GM21825 (cell line): ENCODE measurements around the gene XAF1.
"Not testable (repeated sequence)": the region's sequence is repeated elsewhere in the genome, so short reads cannot be mapped to it uniquely, and the experiment has no call there.

Source experiments
- ATAC-seq: cut with Tn5 transposase; IDR thresholded peaks from one replicate; pipeline ENCODE4 v1.9.1; 2021; ENCODE audit warnings: mild to moderate bottlenecking, moderate library complexity; ENCODE audit not compliant: unreplicated experiment

The XAF1 gene

DNA sequence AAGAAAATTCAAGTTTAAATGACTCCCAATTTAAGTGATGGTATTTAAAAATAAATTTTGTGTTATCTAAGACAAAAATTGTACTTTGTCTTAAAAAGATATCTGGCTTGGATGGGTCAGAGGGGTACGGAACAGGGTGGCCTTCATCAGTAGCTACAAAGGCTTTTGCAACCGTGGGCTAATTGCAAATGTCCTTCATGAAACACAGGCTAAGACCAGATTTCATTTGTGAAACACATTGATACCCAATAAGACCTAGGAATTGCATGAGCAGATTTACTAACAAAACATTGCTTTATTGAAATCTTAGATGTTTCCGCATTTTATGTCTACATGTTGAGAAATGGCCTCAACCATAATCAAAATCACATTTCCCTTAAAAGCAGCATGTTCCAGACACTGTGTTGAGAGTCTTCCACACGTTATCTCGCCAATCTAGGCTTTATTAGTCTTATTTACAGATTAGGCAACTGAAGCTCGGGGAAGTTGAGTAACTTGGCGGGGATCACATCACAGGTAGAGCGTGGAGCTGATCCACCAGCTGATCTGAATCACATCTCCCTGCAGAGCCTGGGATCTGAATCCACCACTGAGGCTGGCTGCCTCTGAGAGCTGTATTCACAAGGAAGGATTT is 42.0 kb downstream of the XAF1 start:
- ATAC-seq, result no peak

DNA sequence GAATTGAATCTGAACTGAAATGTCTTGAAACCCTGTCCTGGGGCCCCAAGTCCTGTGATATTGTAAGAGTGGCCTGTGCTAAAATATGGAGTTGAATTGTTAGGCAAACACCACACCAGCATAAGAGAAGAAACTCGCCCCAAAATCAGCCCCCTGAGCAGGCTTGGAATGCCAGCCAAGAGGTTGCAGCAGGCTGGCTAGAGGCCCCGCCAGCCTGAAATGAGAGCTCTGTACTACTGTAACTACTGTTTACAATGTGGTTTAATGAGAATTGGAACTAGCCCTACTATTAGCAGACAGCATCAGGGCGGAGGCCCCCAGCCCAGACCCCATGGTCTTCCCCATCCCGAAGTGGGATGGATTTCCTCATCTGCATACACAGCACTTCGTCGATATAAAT is 43.9 kb downstream of the XAF1 start:
- ATAC-seq, result no peak

DNA sequence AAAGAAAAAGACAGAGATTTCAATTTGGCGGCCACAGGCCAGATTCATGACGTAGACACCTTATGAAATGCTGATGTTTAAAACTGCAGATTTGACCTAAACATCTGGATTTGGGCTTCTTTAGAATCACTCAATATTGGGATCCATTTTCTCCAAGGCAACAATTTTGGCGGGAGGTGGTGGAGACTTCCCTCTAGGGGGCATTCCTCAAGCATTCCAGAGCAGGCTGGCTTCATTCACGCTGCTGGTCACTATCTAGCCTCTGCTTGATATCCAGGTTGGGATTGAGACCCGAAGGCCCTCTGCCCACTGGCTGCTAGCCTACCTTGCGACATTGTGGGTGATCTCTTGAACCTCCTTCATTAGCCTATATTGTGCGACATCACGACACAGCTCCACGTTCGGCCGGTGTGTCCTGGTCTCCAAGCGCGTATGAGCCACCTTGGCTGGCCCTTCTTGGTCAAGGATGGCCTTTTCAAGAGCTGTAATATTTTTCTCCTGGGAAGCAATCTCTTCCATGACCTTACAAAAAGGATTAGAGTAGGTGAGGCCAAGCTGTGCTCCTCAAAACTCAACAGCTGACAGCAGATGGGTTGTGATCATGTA is 44.7 kb downstream of the XAF1 start:
- no peak for ATAC-seq

DNA sequence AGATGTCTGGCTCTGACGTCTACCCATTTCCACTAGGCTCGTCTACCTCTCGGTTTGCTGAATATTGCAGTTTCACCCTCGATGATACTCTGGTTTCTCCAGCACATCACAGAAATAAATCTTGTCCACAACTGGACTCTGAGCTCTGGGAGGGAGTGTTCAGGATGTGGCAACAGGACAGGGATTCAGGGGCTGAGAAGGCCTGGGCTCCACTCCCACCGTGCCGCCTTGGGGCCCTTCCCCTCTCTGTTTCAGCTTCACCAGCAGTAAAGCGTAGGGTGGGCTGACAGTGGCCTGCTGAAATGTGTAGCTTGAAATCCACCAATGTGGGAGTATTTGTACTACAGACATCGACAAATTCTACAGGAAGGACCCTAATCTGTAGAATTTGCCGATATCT is 55.7 kb downstream of the XAF1 start:
- ATAC-seq, result no peak

DNA sequence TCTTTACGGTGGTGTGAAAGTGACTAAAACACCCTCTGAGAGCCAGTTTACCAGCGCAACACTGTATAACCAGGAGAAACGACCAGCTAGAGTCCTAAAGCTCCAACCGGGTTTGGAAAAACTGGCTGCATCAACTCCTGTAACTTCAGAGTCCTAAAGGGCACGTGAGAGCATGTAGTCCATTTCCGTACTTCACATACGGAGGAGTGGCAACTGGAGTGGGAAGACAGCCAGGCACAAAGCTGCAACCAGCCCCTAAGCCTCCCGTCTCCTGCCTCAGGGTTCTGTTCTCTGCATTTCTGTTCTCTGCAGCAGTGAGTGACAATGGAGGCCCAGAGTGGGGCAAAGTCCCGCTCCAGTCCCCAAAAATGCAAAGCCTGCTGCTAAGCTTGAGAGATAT is 56.4 kb downstream of the XAF1 start:
- no peak for ATAC-seq

DNA sequence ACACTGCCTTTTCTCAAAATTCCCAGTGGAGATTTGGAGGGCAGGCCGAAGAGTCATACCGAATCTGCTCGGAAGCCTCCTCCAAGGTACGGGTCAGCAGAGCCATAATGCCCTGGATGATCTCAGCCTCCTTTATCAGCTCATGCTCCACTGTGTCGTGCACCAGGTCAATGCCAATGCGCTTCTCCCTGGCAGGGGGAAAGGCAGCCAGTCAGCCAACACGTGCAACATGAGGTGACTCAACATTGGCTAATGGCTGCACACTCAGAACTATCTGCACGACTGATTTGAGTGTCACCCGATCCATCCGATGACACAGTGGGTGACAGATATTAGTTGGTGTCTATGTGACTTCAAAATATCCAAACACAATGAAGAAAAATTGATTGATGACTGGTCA is 59.9 kb downstream of the XAF1 start:
- ATAC-seq, result no peak

DNA sequence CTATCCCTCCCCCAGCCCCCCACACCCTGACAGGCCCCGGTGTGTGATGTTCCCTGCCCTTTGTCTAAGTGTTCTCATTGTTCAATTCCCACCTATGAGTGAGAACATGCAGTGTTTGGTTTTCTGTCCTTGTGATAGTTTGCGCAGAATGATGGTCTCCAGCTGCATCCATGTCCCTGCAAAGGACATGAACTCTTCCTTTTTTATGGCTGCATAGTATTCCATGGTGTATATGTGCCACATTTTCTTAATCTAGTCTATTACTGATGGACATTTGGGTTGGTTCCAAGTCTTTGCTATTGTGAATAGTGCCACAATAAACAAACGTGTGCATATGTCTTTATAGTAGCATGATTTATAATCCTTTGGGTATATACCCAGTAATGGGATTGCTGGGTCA is 60.5 kb downstream of the XAF1 start:
- not testable (repeated sequence) for ATAC-seq

DNA sequence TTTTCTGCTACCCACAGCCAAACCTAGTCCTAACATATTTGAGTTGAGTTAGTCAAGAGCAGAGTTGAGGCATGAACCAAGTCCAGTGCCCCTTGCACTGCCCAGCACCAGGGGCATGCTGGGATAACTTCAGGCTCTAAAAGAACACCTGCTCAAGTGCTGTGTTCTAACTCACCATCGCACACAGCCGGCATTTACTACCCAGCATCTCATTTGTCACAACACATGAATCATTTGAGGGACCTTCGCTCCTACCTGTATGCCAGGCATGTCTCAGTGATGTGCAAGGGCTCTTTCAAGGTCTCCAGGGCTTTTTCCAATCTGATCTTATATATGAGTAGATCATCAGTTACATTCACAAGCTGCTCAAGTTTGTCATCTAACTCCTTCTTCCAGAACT is 63.1 kb downstream of the XAF1 start:
- no peak for ATAC-seq

DNA sequence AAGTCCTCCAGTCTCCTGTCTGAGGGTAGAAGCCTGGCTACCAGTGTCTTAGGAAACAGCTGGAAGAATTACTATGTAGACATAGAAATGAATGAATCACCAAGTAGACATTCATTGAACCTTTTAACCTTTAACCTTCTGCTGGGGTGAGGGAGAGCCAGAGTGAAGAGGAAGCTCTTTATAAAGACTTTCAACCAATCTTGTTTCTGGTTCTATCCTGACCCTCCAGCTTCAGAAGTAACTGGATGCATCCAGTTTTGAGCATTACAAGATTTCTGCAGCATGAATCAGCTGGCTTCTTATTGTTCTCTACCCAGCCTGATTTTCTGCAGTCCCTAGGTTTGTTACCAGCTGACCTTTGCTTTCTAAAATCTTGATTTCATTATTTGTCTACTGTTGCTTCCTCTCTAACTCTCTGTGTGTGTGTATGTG is 67.2 kb downstream of the XAF1 start:
- no peak for ATAC-seq
